H9 (cell line): ENCODE data around the gene PRDX4. TPM values are rescaled to one million over a fixed set of nuclear protein-coding genes. Genes with fewer than 3 reads are reported as not detected.

Experiments used
- DNase-seq: peaks from one replicate; pipeline ENCODE4 v3.0.0-alpha.2; 2017
- H2AFZ ChIP-seq: one replicate; pipeline ENCODE4 v1.6.1; 2013; ENCODE audit warnings: mild to moderate bottlenecking, low read length, control low read depth, moderate library complexity
- H2AK5ac ChIP-seq: 2 replicates; pipeline ENCODE4 v1.6.1; 2013; ENCODE audit warnings: low read length, control low read depth, mixed read lengths; ENCODE audit not compliant: insufficient read length
- H2BK120ac ChIP-seq: one replicate; pipeline ENCODE4 v1.6.1; 2013; ENCODE audit warnings: low read depth, mild to moderate bottlenecking, low read length, control low read depth, inconsistent platforms; ENCODE audit not compliant: poor library complexity, severe bottlenecking
- H2BK12ac ChIP-seq: 2 replicates; pipeline ENCODE4 v1.6.1; 2013; ENCODE audit warnings: low read length, control low read depth, mixed read lengths, low read depth; ENCODE audit not compliant: insufficient read length
- H2BK15ac ChIP-seq: 2 replicates; pipeline ENCODE4 v1.6.1; 2013; ENCODE audit warnings: low read depth, low read length, control low read depth
- H2BK20ac ChIP-seq: one replicate; pipeline ENCODE4 v1.6.1; 2013; ENCODE audit warnings: low read depth, mild to moderate bottlenecking, low read length, control low read depth, inconsistent platforms; ENCODE audit not compliant: poor library complexity, severe bottlenecking
- H2BK5ac ChIP-seq: 2 replicates; pipeline ENCODE4 v1.6.1; 2013; ENCODE audit warnings: low read length, control low read depth, mixed read lengths; ENCODE audit not compliant: insufficient read length
- H3K14ac ChIP-seq: 2 replicates; pipeline ENCODE4 v1.6.1; 2013; ENCODE audit warnings: low read length, control low read depth; ENCODE audit not compliant: insufficient read depth
- H3K18ac ChIP-seq: 2 replicates; pipeline ENCODE4 v1.6.1; 2013; ENCODE audit warnings: low read depth, mild to moderate bottlenecking, mixed read lengths, low read length, control low read depth; ENCODE audit not compliant: insufficient read length
- H3K23ac ChIP-seq: 2 replicates; pipeline ENCODE4 v1.6.1; 2013; ENCODE audit warnings: low read length, control low read depth, mixed read lengths, low read depth; ENCODE audit not compliant: insufficient read length
- H3K23me2 ChIP-seq: 2 replicates; pipeline ENCODE4 v1.6.1; 2013; ENCODE audit warnings: low read depth, mild to moderate bottlenecking, mixed read lengths, low read length, control low read depth; ENCODE audit not compliant: insufficient read length, poor library complexity, severe bottlenecking
- H3K27ac ChIP-seq: 2 replicates; pipeline ENCODE4 v1.5.1; 2013; ENCODE audit warnings: low read length, control low read depth, mixed read lengths, low read depth; ENCODE audit not compliant: insufficient read length
- H3K27me3 ChIP-seq: 2 replicates; pipeline ENCODE4 v1.6.1; 2013; ENCODE audit warnings: low read length, control low read depth, inconsistent platforms; ENCODE audit not compliant: insufficient read depth
- H3K4ac ChIP-seq: 2 replicates; pipeline ENCODE4 v1.6.1; 2013; ENCODE audit warnings: low read depth, mild to moderate bottlenecking, control low read depth, inconsistent platforms, low read length, moderate library complexity
- H3K4me1 ChIP-seq: 2 replicates; pipeline ENCODE4 v1.6.1; 2013; ENCODE audit warnings: low read length, control low read depth, inconsistent platforms; ENCODE audit not compliant: insufficient read depth
- H3K4me2 ChIP-seq: 2 replicates; pipeline ENCODE4 v1.6.1; 2013; ENCODE audit warnings: low read length, control low read depth, mixed read lengths; ENCODE audit not compliant: insufficient read length, insufficient read depth
- H3K56ac ChIP-seq: 2 replicates; pipeline ENCODE4 v1.6.1; 2013; ENCODE audit warnings: low read depth, mild to moderate bottlenecking, mixed read lengths, low read length, control low read depth; ENCODE audit not compliant: insufficient read length
- H3K79me1 ChIP-seq: 2 replicates; pipeline ENCODE4 v1.6.1; 2013; ENCODE audit warnings: low read depth, mild to moderate bottlenecking, moderate library complexity, low read length, control low read depth, inconsistent platforms; ENCODE audit not compliant: insufficient read depth, poor library complexity, severe bottlenecking
- H3K79me2 ChIP-seq: 2 replicates; pipeline ENCODE4 v1.6.1; 2013; ENCODE audit warnings: low read length, control low read depth, inconsistent platforms; ENCODE audit not compliant: insufficient read depth
- H3K9ac ChIP-seq: 2 replicates; pipeline ENCODE4 v1.6.1; 2013; ENCODE audit warnings: low read length, control low read depth, mixed read lengths; ENCODE audit not compliant: insufficient read length; ENCODE audit errors: extremely low read depth
- H3K9me3 ChIP-seq: one replicate; pipeline ENCODE4 v1.6.1; 2013; ENCODE audit warnings: low read depth, low read length, inconsistent platforms; ENCODE audit not compliant: control insufficient read depth
- H3T11ph ChIP-seq: one replicate; pipeline ENCODE4 v1.6.1; 2013; ENCODE audit warnings: mild to moderate bottlenecking, low read length, control low read depth, inconsistent platforms
- H4K20me1 ChIP-seq: one replicate; pipeline ENCODE4 v1.6.1; 2013; ENCODE audit not compliant: control insufficient read depth, insufficient read length, insufficient read depth
- H4K5ac ChIP-seq: 2 replicates; pipeline ENCODE4 v1.6.1; 2013; ENCODE audit warnings: low read depth, mild to moderate bottlenecking, mixed read lengths, low read length, control low read depth; ENCODE audit not compliant: insufficient read length
- H4K8ac ChIP-seq: replicated peaks from 2 replicates; pipeline ENCODE4 v1.6.1; 2013; ENCODE audit warnings: low read length, control low read depth, mixed read lengths, low read depth; ENCODE audit not compliant: insufficient read length
- H4K91ac ChIP-seq: 2 replicates; pipeline ENCODE4 v1.6.1; 2013; ENCODE audit warnings: low read depth, mild to moderate bottlenecking, moderate library complexity, mixed read lengths, low read length, control low read depth; ENCODE audit not compliant: insufficient read length
- H3K27ac Mint-ChIP-seq, 3 experiments: 2 replicates in 2 of 3; 3 replicates in 1 of 3; pipeline ENCODE4 v1.8.0; 2020 to 2021; ENCODE audit warnings: mixed read lengths in 3 of 3, mild to moderate bottlenecking in 1 of 3, moderate library complexity in 1 of 3
- H3K27me3 Mint-ChIP-seq: 2 replicates; pipeline ENCODE4 v1.8.0; 2021; ENCODE audit warnings: low read depth, mild to moderate bottlenecking, moderate library complexity, mixed read lengths
- H3K36me3 Mint-ChIP-seq, 3 experiments: 2 replicates in 2 of 3; 3 replicates in 1 of 3; pipeline ENCODE4 v1.8.0; 2020 to 2021; ENCODE audit warnings: low read depth in 3 of 3, mixed read lengths in 3 of 3; ENCODE audit not compliant: insufficient read depth in 1 of 3
- H3K4me1 Mint-ChIP-seq, 2 experiments: 2 replicates each; pipeline ENCODE4 v1.8.0; 2020; ENCODE audit warnings: mixed read lengths in 2 of 2
- H3K4me3 Mint-ChIP-seq, 2 experiments: 2 replicates in 1 of 2; 3 replicates in 1 of 2; pipeline ENCODE4 v1.8.0; 2020 to 2021; ENCODE audit warnings: mild to moderate bottlenecking in 2 of 2, mixed read lengths in 2 of 2, moderate library complexity in 1 of 2
- H3K9me3 Mint-ChIP-seq, 2 experiments: 2 replicates in 1 of 2; 3 replicates in 1 of 2; pipeline ENCODE4 v1.8.0; 2020; ENCODE audit warnings: mild to moderate bottlenecking in 2 of 2, mixed read lengths in 2 of 2, moderate library complexity in 1 of 2
- WGBS: extraction: QIAGEN DNeasy Blood & Tissue Kit; methylation state at CpG from one replicate; pipeline ENCODE4 v1.1.7; 2013; ENCODE audit warnings: missing lambda C conversion rate, low lambda C conversion rate, mixed read lengths; ENCODE audit not compliant: insufficient read length; ENCODE audit errors: extremely low coverage; 5-methylcytosine and 5-hydroxymethylcytosine counted together
- total RNA-seq: library from RNA; stranded (reverse); gene quantifications from 2 replicates; pipeline ENCODE4 v1.2.1, GENCODE V29; 2021
- TF ChIP-seq, protein P1 (sequence below): fragments of 200-600 bp; sonication (generic); conservative IDR thresholded peaks from 3 replicates; pipeline ENCODE4 v1.8.0; 2021; ENCODE audit warnings: antibody characterized with exemption, mild to moderate bottlenecking

The PRDX4 gene
- total RNA-seq, 1 experiment from 2014 or later: 256 TPM

DNA sequence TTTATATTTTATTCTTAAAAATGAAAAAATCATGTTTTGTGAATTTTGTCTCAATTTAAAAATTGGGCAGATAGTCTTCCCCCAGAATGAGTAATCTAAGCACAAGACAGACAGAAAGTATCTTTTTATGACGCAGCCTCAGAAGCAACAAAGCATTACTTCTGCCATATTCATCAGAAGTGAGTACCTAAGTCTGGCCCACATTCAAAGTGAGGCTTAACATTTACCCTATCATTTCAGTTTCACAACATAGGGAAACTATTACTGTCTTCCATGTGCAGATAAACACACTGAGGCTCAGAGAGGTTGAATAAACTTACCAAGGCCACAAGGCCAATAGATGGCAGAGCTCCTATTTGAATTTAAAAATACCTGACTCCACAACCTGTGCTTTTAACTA, 4.4 kb upstream of the PRDX4 start:
- no peaks in the 10 kb centered on the region for H3K27me3 ChIP-seq
- no peak overlapping the region for H2BK20ac ChIP-seq
- TF ChIP-seq, protein P1, sequence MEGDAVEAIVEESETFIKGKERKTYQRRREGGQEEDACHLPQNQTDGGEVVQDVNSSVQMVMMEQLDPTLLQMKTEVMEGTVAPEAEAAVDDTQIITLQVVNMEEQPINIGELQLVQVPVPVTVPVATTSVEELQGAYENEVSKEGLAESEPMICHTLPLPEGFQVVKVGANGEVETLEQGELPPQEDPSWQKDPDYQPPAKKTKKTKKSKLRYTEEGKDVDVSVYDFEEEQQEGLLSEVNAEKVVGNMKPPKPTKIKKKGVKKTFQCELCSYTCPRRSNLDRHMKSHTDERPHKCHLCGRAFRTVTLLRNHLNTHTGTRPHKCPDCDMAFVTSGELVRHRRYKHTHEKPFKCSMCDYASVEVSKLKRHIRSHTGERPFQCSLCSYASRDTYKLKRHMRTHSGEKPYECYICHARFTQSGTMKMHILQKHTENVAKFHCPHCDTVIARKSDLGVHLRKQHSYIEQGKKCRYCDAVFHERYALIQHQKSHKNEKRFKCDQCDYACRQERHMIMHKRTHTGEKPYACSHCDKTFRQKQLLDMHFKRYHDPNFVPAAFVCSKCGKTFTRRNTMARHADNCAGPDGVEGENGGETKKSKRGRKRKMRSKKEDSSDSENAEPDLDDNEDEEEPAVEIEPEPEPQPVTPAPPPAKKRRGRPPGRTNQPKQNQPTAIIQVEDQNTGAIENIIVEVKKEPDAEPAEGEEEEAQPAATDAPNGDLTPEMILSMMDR: no peak
- H4K5ac ChIP-seq: no peak overlapping the region
- no peak overlapping the region for H3K27ac Mint-ChIP-seq
- no peak overlapping the region for H2AFZ ChIP-seq
- no peaks in the 10 kb centered on the region; the same call in 1 of the 2 replicates for H3K79me2 ChIP-seq
- H3K18ac ChIP-seq: no peak overlapping the region
- H3K9me3 Mint-ChIP-seq: no peaks in the 10 kb centered on the region
- no CpG with 5 or more reads among the region's 1 CpG for WGBS
- peaks cover 3% of the 10 kb centered on the region; the same call in 1 of the 2 replicates for H3K4me1 ChIP-seq
- no peak overlapping the region for H3T11ph ChIP-seq
- H2BK15ac ChIP-seq: no peak overlapping the region
- no peak overlapping the region for H4K91ac ChIP-seq
- no peak overlapping the region for H3K4me3 Mint-ChIP-seq
- H2BK5ac ChIP-seq: no peak overlapping the region
- no peak overlapping the region for H3K27ac ChIP-seq
- H3K23me2 ChIP-seq: peaks cover 3% of the 10 kb centered on the region
- no peaks in the 10 kb centered on the region for H3K9me3 ChIP-seq
- H3K23ac ChIP-seq: no peak overlapping the region
- H3K9ac ChIP-seq: no peak overlapping the region
- peaks cover 0 to 8% (median 4%) of the 10 kb centered on the region in 3 experiments; a peak in 3 of 7 replicates for H3K36me3 Mint-ChIP-seq
- H3K14ac ChIP-seq: no peak overlapping the region
- no peaks in the 10 kb centered on the region for H3K79me1 ChIP-seq
- H3K4me2 ChIP-seq: no peak overlapping the region
- no peak overlapping the region for H3K4ac ChIP-seq
- peaks cover 3% of the 10 kb centered on the region for H3K27me3 Mint-ChIP-seq
- no peak overlapping the region for H4K8ac ChIP-seq
- H4K20me1 ChIP-seq: no peaks in the 10 kb centered on the region
- H3K4me1 Mint-ChIP-seq: peaks cover 43 to 45% of the 10 kb centered on the region in 2 experiments
- no peak overlapping the region for H2BK12ac ChIP-seq
- no peak overlapping the region for H2AK5ac ChIP-seq
- no peak for DNase-seq
- no peak overlapping the region for H3K56ac ChIP-seq
- H2BK120ac ChIP-seq: no peak overlapping the region
